Measurements from ENCODE around the gene ELP1. TPM values are rescaled to one million over a fixed set of nuclear protein-coding genes. Genes with fewer than 3 reads are reported as not detected.
A peak's percentile ranks its signal among the peaks of the same experiment; 100 is the strongest.

Gene ELP1
- total and polyA plus RNA-seq, 4 donors, result 9.3 to 27.7 (median 16.4) TPM

GRCh38 chr9:108869092-108869725, 64.7 kb downstream of the ELP1 start:
- peak; percentile 49 for DNase-seq (ENCODE audit: low spot score)
- TF ChIP-seq SP1 (IDR thresholded peaks at IDR 0.05) (peak; percentile 85), RXRA (IDR thresholded peaks at IDR 0.05) (peak; percentile 89 to 95), JUND (IDR thresholded peaks at IDR 0.05) (peak; percentile 36 to 64), TAF1 (conservative IDR thresholded peaks at IDR 0.05) (no peak), HNF4A (conservative IDR thresholded peaks at IDR 0.05) (peak; percentile 70 to 77), ATF3 (IDR thresholded peaks at IDR 0.05) (peak; percentile 62), EGR1 (IDR thresholded peaks at IDR 0.05; ENCODE audit: low read depth in 2 of 2) (peak in 1 of 2 donors; percentile 10), FOXA2 (IDR thresholded peaks at IDR 0.05) (peak; percentile 51), HNF4G (IDR thresholded peaks at IDR 0.05) (no peak), YY1 (IDR thresholded peaks at IDR 0.05) (peak; percentile 76), GABPA (IDR thresholded peaks at IDR 0.05 in 1 of 2, conservative IDR thresholded peaks at IDR 0.05 in 1 of 2) (no peak), RAD21 (IDR thresholded peaks at IDR 0.05) (peak; percentile 26 to 32), NR2F2 (IDR thresholded peaks at IDR 0.05) (no peak), FOXA1 (IDR thresholded peaks at IDR 0.05) (peak; percentile 28)
- TF ChIP-seq, protein P1, sequence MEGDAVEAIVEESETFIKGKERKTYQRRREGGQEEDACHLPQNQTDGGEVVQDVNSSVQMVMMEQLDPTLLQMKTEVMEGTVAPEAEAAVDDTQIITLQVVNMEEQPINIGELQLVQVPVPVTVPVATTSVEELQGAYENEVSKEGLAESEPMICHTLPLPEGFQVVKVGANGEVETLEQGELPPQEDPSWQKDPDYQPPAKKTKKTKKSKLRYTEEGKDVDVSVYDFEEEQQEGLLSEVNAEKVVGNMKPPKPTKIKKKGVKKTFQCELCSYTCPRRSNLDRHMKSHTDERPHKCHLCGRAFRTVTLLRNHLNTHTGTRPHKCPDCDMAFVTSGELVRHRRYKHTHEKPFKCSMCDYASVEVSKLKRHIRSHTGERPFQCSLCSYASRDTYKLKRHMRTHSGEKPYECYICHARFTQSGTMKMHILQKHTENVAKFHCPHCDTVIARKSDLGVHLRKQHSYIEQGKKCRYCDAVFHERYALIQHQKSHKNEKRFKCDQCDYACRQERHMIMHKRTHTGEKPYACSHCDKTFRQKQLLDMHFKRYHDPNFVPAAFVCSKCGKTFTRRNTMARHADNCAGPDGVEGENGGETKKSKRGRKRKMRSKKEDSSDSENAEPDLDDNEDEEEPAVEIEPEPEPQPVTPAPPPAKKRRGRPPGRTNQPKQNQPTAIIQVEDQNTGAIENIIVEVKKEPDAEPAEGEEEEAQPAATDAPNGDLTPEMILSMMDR (IDR thresholded peaks at IDR 0.05; ENCODE audit: low read depth, low read length, missing input control), result no peak
- TF ChIP-seq, protein P2, sequence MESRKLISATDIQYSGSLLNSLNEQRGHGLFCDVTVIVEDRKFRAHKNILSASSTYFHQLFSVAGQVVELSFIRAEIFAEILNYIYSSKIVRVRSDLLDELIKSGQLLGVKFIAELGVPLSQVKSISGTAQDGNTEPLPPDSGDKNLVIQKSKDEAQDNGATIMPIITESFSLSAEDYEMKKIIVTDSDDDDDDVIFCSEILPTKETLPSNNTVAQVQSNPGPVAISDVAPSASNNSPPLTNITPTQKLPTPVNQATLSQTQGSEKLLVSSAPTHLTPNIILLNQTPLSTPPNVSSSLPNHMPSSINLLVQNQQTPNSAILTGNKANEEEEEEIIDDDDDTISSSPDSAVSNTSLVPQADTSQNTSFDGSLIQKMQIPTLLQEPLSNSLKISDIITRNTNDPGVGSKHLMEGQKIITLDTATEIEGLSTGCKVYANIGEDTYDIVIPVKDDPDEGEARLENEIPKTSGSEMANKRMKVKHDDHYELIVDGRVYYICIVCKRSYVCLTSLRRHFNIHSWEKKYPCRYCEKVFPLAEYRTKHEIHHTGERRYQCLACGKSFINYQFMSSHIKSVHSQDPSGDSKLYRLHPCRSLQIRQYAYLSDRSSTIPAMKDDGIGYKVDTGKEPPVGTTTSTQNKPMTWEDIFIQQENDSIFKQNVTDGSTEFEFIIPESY (IDR thresholded peaks at IDR 0.05), result peak; percentile 36
- TF ChIP-seq, protein P3, sequence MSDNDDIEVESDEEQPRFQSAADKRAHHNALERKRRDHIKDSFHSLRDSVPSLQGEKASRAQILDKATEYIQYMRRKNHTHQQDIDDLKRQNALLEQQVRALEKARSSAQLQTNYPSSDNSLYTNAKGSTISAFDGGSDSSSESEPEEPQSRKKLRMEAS (IDR thresholded peaks at IDR 0.05), result peak; percentile 87
- TF ChIP-seq, protein P4, sequence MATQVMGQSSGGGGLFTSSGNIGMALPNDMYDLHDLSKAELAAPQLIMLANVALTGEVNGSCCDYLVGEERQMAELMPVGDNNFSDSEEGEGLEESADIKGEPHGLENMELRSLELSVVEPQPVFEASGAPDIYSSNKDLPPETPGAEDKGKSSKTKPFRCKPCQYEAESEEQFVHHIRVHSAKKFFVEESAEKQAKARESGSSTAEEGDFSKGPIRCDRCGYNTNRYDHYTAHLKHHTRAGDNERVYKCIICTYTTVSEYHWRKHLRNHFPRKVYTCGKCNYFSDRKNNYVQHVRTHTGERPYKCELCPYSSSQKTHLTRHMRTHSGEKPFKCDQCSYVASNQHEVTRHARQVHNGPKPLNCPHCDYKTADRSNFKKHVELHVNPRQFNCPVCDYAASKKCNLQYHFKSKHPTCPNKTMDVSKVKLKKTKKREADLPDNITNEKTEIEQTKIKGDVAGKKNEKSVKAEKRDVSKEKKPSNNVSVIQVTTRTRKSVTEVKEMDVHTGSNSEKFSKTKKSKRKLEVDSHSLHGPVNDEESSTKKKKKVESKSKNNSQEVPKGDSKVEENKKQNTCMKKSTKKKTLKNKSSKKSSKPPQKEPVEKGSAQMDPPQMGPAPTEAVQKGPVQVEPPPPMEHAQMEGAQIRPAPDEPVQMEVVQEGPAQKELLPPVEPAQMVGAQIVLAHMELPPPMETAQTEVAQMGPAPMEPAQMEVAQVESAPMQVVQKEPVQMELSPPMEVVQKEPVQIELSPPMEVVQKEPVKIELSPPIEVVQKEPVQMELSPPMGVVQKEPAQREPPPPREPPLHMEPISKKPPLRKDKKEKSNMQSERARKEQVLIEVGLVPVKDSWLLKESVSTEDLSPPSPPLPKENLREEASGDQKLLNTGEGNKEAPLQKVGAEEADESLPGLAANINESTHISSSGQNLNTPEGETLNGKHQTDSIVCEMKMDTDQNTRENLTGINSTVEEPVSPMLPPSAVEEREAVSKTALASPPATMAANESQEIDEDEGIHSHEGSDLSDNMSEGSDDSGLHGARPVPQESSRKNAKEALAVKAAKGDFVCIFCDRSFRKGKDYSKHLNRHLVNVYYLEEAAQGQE (IDR thresholded peaks at IDR 0.05), result peak; percentile 41
- no peak overlapping the region for H3K4me3 ChIP-seq (ENCODE audit: low read depth in 1 of 3, low read length in 3 of 3)
- peaks cover 4 to 21% (median 12%) of the 10 kb centered on the region in 4 donors for H3K4me1 ChIP-seq (ENCODE audit: control insufficient read depth in 4 of 4, insufficient read depth in 4 of 4, low read length in 3 of 4)
- peak overlapping the region; percentile 37 to 52 for H3K27ac ChIP-seq (ENCODE audit: low read depth in 1 of 2, low read length in 2 of 2)
- H3K9ac ChIP-seq (ENCODE audit: low read depth in 1 of 2, low read length in 2 of 2), result no peak overlapping the region
- H3K36me3 ChIP-seq (ENCODE audit: control insufficient read depth in 4 of 4, insufficient read depth in 3 of 4, low read depth in 1 of 4, low read length in 3 of 4), result peaks cover 5 to 25% (median 18%) of the 10 kb centered on the region in 4 donors
- peaks cover 0 to 6% (median 0%) of the 10 kb centered on the region in 4 donors for H3K9me3 ChIP-seq (ENCODE audit: control insufficient read depth in 4 of 4, low read length in 3 of 4)
- 47% methylated on average over 3 of the region's 3 CpGs for WGBS
- H3K27me3 ChIP-seq (ENCODE audit: control insufficient read depth in 4 of 4, insufficient read depth in 4 of 4, low read length in 3 of 4), result no peaks in the 10 kb centered on the region
